Cerebellar cortex (tissue), 1 donor: Measurements from ENCODE around the gene SBK1.
"Not testable (repeated sequence)": the region's sequence is repeated elsewhere in the genome, so short reads cannot be mapped to it uniquely, and the experiment has no call there.

Experiments used
- DNase-seq: peaks from one replicate; pipeline ENCODE4 v3.0.0-alpha.2; 2015; ENCODE audit warnings: low spot score

Gene SBK1

GRCh38 chr16:28335678-28336077 lies 43.4 kb downstream of the SBK1 start:
- not testable (repeated sequence) for DNase-seq

- not testable (repeated sequence) for DNase-seq
Observed at GRCh38 chr16:28336940-28337710, 44.8 kb downstream of the SBK1 start.

GRCh38 chr16:28338230-28338629 lies 45.9 kb downstream of the SBK1 start:
- DNase-seq = not testable (repeated sequence)

- not testable (repeated sequence) for DNase-seq
Observed at GRCh38 chr16:28362600-28362999, 70.3 kb downstream of the SBK1 start.

- not testable (repeated sequence) for DNase-seq
Observed at GRCh38 chr16:28363408-28363807, 71.1 kb downstream of the SBK1 start, which contains the start of gene NPIPB6. Gene NPIPB6, minus strand, starts transcription at chr16:28363508. Its CDS starts 686 bp downstream, at chr16:28362822.

- DNase-seq = not testable (repeated sequence)
Observed at GRCh38 chr16:28364268-28365173, 72.2 kb downstream of the SBK1 start.

GRCh38 chr16:28367926-28368325 lies 75.6 kb downstream of the SBK1 start:
- DNase-seq = not testable (repeated sequence)
